Right lobe of liver (tissue), 6 donors: ENCODE results near the gene CASZ1. TPM values are rescaled to one million over a fixed set of nuclear protein-coding genes. Genes with fewer than 3 reads are reported as not detected.
A peak's percentile ranks its signal among the peaks of the same experiment; 100 is the strongest.

Experiments
- ATAC-seq, 4 donors: fragments of 200-7000 bp; cut with Tn5 transposase; one replicate each; pipeline ENCODE4 v1.9.1; 2020; ENCODE audit warnings: mild to moderate bottlenecking in 4 of 4, moderate library complexity in 4 of 4
- DNase-seq, 3 donors: peaks; one replicate each; pipeline ENCODE4 v3.0.0-alpha.2; 2020
- H3K27ac ChIP-seq, 3 donors: fragments of 200-600 bp; one replicate each; pipeline ENCODE4 v1.8.0; 2022
- H3K27me3 ChIP-seq, 2 donors: fragments of 200-600 bp; one replicate each; pipeline ENCODE4 v1.8.0; 2022
- H3K36me3 ChIP-seq, 4 donors: fragments of 200-600 bp; sonication (generic) in 1 of 4; one replicate each; pipeline versions ENCODE4 v1.5.1 to v1.8.0; 2017 to 2022; ENCODE audit warnings: control low read depth in 1 of 4
- H3K4me1 ChIP-seq, 4 donors: fragments of 200-600 bp; sonication (generic) in 1 of 4; one replicate each; pipeline versions ENCODE4 v1.5.1 to v1.8.0; 2017 to 2022; ENCODE audit warnings: control low read depth in 1 of 4
- H3K4me3 ChIP-seq, 3 donors: fragments of 200-600 bp; one replicate each; pipeline ENCODE4 v1.8.0; 2022
- H3K9me3 ChIP-seq, 4 donors: fragments of 200-600 bp; sonication (generic) in 1 of 4; one replicate each; pipeline versions ENCODE4 v1.5.1 to v1.8.0; 2017 to 2022; ENCODE audit warnings: control low read depth in 1 of 4
- CTCF ChIP-seq, 4 donors: fragments of 200-600 bp in 3 of 4; fragments of 450-650 bp in 1 of 4; IDR thresholded peaks; one replicate each; pipeline versions ENCODE4 v1.5.1 to v1.8.0; 2016 to 2022; ENCODE audit warnings: antibody characterized with exemption in 4 of 4, mild to moderate bottlenecking in 2 of 4
- POLR2A ChIP-seq: fragments of 450-650 bp; IDR thresholded peaks from one replicate; pipeline ENCODE4 v1.6.1; 2017; ENCODE audit warnings: antibody characterized with exemption, mild to moderate bottlenecking
- WGBS: methylation state at CpG from one replicate; pipeline ENCODE4 v1.1.6; 2018; ENCODE audit warnings: low coverage, low lambda C conversion rate; ENCODE audit not compliant: insufficient coverage; ENCODE audit errors: missing lambda C conversion rate; 5-methylcytosine and 5-hydroxymethylcytosine counted together
- intact Hi-C, 2 donors: fragments of 100-400 bp; cut with DNase I; formaldehyde crosslinking; loops; one replicate each; pipeline versions ENCODE4 v1.11.2 to v1.14.1; 2022
- total RNA-seq, 6 experiments: library from RNA; depleted of rRNA in 2 of 6; stranded (reverse); fragments of >200 nt in 2 of 6; fragmentation: NEBNext Ultra II Directional in 3 of 6; extraction: Animal tissue kit (Norgen Biotek cat#: 25700) in 3 of 6; gene quantifications; one replicate each; pipeline versions ENCODE4 v1.1.0 to v1.2.4, GENCODE V29; 2016 to 2023
- donor health status: DM: no; HTN: yes; CAD: no.
- donor health status: DM: no; HTN: no; CAD: no.
- donor health status: DM: no; HTN: no; CAD: no.
- donor health status: DM: no; HTN: yes; CAD: no.
- donor health status: DM: no; HTN: yes; CAD: no.

Gene CASZ1
- total RNA-seq, 6 experiments from 2014 or later = 3.1 to 10.1 (median 5.3) TPM

- Histone ChIP-seq H3K4me1 (no peaks in the 10 kb centered on the region), H3K36me3 (no peaks in the 10 kb centered on the region), H3K4me3 (no peak overlapping the region), H3K27me3 (no peaks in the 10 kb centered on the region), H3K9me3 (no peaks in the 10 kb centered on the region), H3K27ac (no peak overlapping the region)
- ATAC-seq (no peak), DNase-seq (no peak)
- intact Hi-C loops = no loop called here
- TF ChIP-seq POLR2A (no peak), CTCF (IDR thresholded peaks at IDR 0.05) (no peak)
- WGBS = 58% methylated on average over 2 of the region's 11 CpGs
Measured at GRCh38 chr1:10838541-10838940, 42.1 kb upstream of the CASZ1 start.

- H3K27ac ChIP-seq = no peak overlapping the region
- no peaks in the 10 kb centered on the region for H3K9me3 ChIP-seq
- ATAC-seq (no peak), DNase-seq (no peak)
- H3K36me3 ChIP-seq = no peaks in the 10 kb centered on the region
- no peak for TF ChIP-seq CTCF (IDR thresholded peaks at IDR 0.05)
- H3K27me3 ChIP-seq = no peaks in the 10 kb centered on the region
- 86% methylated on average over 2 of the region's 11 CpGs for WGBS
- no peak overlapping the region for H3K4me3 ChIP-seq
- intact Hi-C loops = no loop called here
- no peaks in the 10 kb centered on the region for H3K4me1 ChIP-seq
Measured at GRCh38 chr1:10836726-10837125, 40.3 kb upstream of the CASZ1 start.

- Histone ChIP-seq H3K4me3 (no peak overlapping the region), H3K27ac (no peak overlapping the region), H3K9me3 (no peaks in the 10 kb centered on the region), H3K36me3 (no peaks in the 10 kb centered on the region), H3K4me1 (no peaks in the 10 kb centered on the region), H3K27me3 (no peaks in the 10 kb centered on the region)
- no peak for TF ChIP-seq POLR2A
- TF ChIP-seq CTCF (IDR thresholded peaks at IDR 0.05) = no peak
- DNase-seq (no peak), ATAC-seq (peak in 1 of 4 donors; percentile 15)
- intact Hi-C loops = no loop called here
- WGBS = 92% methylated on average over 2 of the region's 31 CpGs
Measured at GRCh38 chr1:10835822-10836421, 39.5 kb upstream of the CASZ1 start.

GRCh38 chr1:10835421-10835820, 39.0 kb upstream of the CASZ1 start:
- H3K9me3 ChIP-seq = no peaks in the 10 kb centered on the region
- no peaks in the 10 kb centered on the region for H3K36me3 ChIP-seq
- ATAC-seq (no peak), DNase-seq (no peak)
- no peaks in the 10 kb centered on the region for H3K27me3 ChIP-seq
- WGBS = 30% methylated on average over 7 of the region's 12 CpGs
- no peaks in the 10 kb centered on the region for H3K4me1 ChIP-seq
- TF ChIP-seq CTCF (IDR thresholded peaks at IDR 0.05) (no peak), POLR2A (no peak)
- H3K4me3 ChIP-seq = no peak overlapping the region
- no peak overlapping the region for H3K27ac ChIP-seq
- intact Hi-C loops = no loop called here
